BE2C (cell line): ENCODE results near the gene PSD4.

Source experiments
- DNase-seq: peaks from one replicate; pipeline ENCODE4 v3.0.0-alpha.2; 2020
- H3K27me3 ChIP-seq: fragments of 250-450 bp; sonication (Bioruptor Pico); 2 replicates; pipeline ENCODE4 v1.5.1; 2020; ENCODE audit warnings: mild to moderate bottlenecking
- H3K36me3 ChIP-seq: fragments of 250-450 bp; sonication (Bioruptor Pico); 2 replicates; pipeline ENCODE4 v1.5.1; 2020; ENCODE audit warnings: mild to moderate bottlenecking
- H3K4me1 ChIP-seq: fragments of 250-450 bp; sonication (Bioruptor Pico); 2 replicates; pipeline ENCODE4 v1.5.1; 2020
- H3K4me3 ChIP-seq: 2 replicates; pipeline ENCODE4 v1.5.1; 2011; ENCODE audit warnings: low read depth, low read length
- H3K9me3 ChIP-seq: fragments of 250-450 bp; sonication (Bioruptor Pico); 2 replicates; pipeline ENCODE4 v1.5.1; 2020
- TF ChIP-seq, protein P1 (sequence below): IDR thresholded peaks from 2 replicates; pipeline ENCODE4 v1.5.1; 2012; ENCODE audit warnings: mild to moderate bottlenecking, low read depth, low read length

The PSD4 gene

DNA sequence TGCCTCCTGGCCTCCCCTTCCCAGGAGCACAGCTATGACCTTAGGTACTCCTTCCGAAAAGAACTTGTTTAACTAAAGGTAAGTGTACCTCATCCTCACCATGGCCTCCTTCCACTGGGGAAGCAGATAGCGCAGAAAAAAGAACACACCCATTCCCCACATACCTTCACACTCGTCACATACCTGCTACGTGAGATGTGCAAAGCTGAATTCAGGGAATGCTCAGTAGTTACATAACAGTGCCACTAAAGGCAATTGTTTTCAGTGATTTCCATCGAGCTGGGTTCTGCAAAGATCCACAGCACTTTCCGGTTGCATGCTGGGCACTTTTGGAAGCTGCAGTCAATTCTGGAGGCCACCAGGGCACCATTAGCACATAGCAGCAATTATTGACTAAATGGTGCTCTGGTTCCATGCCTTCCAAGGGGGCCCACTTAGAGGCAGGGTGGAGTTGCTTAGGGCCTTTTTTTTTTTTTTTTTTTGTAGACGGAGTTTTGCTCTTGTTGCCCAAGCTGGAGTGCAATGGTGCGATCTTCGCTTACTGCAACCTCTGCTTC, 63.9 kb downstream of the PSD4 start:
- Histone ChIP-seq H3K4me1 (no peaks in the 10 kb centered on the region), H3K27me3 (no peaks in the 10 kb centered on the region), H3K9me3 (no peaks in the 10 kb centered on the region), H3K4me3 (no peak overlapping the region), H3K36me3 (no peaks in the 10 kb centered on the region)
- no peak for DNase-seq
- TF ChIP-seq, protein P1, sequence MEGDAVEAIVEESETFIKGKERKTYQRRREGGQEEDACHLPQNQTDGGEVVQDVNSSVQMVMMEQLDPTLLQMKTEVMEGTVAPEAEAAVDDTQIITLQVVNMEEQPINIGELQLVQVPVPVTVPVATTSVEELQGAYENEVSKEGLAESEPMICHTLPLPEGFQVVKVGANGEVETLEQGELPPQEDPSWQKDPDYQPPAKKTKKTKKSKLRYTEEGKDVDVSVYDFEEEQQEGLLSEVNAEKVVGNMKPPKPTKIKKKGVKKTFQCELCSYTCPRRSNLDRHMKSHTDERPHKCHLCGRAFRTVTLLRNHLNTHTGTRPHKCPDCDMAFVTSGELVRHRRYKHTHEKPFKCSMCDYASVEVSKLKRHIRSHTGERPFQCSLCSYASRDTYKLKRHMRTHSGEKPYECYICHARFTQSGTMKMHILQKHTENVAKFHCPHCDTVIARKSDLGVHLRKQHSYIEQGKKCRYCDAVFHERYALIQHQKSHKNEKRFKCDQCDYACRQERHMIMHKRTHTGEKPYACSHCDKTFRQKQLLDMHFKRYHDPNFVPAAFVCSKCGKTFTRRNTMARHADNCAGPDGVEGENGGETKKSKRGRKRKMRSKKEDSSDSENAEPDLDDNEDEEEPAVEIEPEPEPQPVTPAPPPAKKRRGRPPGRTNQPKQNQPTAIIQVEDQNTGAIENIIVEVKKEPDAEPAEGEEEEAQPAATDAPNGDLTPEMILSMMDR: no peak

GRCh38 chr2:113238871-113239839, 65.4 kb downstream of the PSD4 start:
- no peaks in the 10 kb centered on the region for H3K9me3 ChIP-seq
- H3K4me3 ChIP-seq: no peak overlapping the region
- no peaks in the 10 kb centered on the region for H3K27me3 ChIP-seq
- TF ChIP-seq, protein P1: no peak
- no peak for DNase-seq
- no peaks in the 10 kb centered on the region for H3K36me3 ChIP-seq
- no peaks in the 10 kb centered on the region for H3K4me1 ChIP-seq

GRCh38 chr2:113240150-113240914, 66.6 kb downstream of the PSD4 start:
- TF ChIP-seq, protein P1: no peak
- no peak overlapping the region for H3K4me3 ChIP-seq
- no peaks in the 10 kb centered on the region for H3K27me3 ChIP-seq
- DNase-seq: peak; percentile 59
- H3K4me1 ChIP-seq: no peaks in the 10 kb centered on the region
- no peaks in the 10 kb centered on the region for H3K9me3 ChIP-seq
- no peaks in the 10 kb centered on the region for H3K36me3 ChIP-seq

- H3K36me3 ChIP-seq: no peaks in the 10 kb centered on the region
- no peak overlapping the region for H3K4me3 ChIP-seq
- no peaks in the 10 kb centered on the region for H3K27me3 ChIP-seq
- H3K4me1 ChIP-seq: no peaks in the 10 kb centered on the region
- H3K9me3 ChIP-seq: no peaks in the 10 kb centered on the region
- TF ChIP-seq, protein P1: no peak
- DNase-seq: no peak
These were observed 67.4 kb downstream of the PSD4 start for GRCh38 chr2:113240915-113241911.

DNA sequence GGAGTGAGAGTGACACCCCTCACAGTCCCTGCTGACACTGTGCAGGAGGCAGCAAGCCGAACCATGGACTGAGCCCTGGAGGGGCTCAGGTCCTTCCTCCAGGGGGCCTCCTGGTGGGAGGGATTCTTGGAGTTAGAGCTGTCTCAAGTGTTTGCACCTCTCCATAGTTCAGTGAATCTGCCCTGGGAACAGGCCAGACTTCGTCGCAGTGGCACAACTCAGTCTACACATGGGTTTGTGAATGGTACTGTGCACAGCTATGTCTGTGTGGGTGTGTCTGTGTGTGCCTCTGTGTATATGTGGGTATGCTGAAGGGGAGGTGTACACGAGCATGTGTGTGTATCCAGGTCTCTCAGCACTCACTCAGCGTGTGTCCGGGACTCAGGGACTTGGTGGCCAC, 68.6 kb downstream of the PSD4 start:
- Histone ChIP-seq H3K9me3 (no peaks in the 10 kb centered on the region), H3K4me3 (no peak overlapping the region), H3K27me3 (no peaks in the 10 kb centered on the region), H3K36me3 (no peaks in the 10 kb centered on the region), H3K4me1 (no peaks in the 10 kb centered on the region)
- no peak for DNase-seq
- TF ChIP-seq, protein P1: no peak
